T-helper 1 cell treated with Interleukin-12 subunit alpha and Interleukin-12 subunit beta and Interleukin-4 antibody, amounts not matched to agents 30 μg/mL and 1 μg/mL, for 36 hours (primary cell): ENCODE data around the gene TUT1.

Experiments used
- H3K27ac Mint-ChIP-seq: one replicate; pipeline ENCODE4 v1.8.0; 2021; ENCODE audit warnings: mild to moderate bottlenecking, mixed read lengths
- H3K27me3 Mint-ChIP-seq: one replicate; pipeline ENCODE4 v1.8.0; 2021; ENCODE audit warnings: low read depth, mixed read lengths
- H3K36me3 Mint-ChIP-seq: one replicate; pipeline ENCODE4 v1.8.0; 2021; ENCODE audit warnings: low read depth, mixed read lengths
- H3K4me1 Mint-ChIP-seq: one replicate; pipeline ENCODE4 v1.8.0; 2021; ENCODE audit warnings: low read depth, mixed read lengths
- H3K4me3 Mint-ChIP-seq: one replicate; pipeline ENCODE4 v1.8.0; 2021; ENCODE audit warnings: mild to moderate bottlenecking, moderate library complexity, mixed read lengths
- H3K9me3 Mint-ChIP-seq: one replicate; pipeline ENCODE4 v1.8.0; 2021; ENCODE audit warnings: mixed read lengths

The TUT1 gene

DNA sequence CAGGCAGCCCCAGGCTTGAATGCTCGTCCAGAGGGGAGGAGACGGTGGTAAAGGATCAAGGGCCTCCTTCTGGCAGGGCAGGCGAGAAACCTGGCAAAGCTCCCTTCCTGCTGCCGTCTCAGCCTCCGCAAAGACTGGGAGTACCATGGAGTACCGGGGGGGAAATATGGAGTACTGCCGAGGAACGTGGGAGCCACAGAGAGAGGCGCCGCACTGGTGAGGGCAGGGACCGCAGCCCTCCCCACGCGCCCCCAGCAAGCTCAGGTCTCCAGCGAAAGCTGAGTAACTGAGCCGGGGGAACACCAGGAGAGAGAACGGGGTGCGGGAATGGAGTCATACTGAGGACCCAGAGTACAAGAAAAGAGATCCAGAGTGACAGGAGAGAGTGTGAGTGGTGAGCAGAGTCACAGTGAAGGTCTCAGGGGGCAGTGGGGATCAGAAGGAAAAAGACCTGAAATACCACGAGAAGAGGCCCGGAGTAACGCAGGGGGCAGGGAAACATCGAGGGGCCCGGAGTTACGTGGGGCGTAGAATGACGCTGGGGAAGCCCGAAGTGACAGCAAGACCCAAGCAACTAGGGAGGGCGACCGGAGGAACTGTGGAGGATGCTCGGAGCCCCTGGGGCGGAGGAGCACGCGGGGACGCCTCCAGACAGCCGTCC lies 20.5 kb upstream of the TUT1 start:
- Mint-ChIP-seq H3K9me3 (no peaks in the 10 kb centered on the region), H3K4me3 (peak overlapping the region; percentile 93), H3K27me3 (no peaks in the 10 kb centered on the region), H3K27ac (peak overlapping the region; percentile 91), H3K36me3 (peaks cover 26% of the 10 kb centered on the region), H3K4me1 (peaks cover 41% of the 10 kb centered on the region)

- Mint-ChIP-seq H3K36me3 (peaks cover 30% of the 10 kb centered on the region), H3K9me3 (no peaks in the 10 kb centered on the region), H3K27me3 (no peaks in the 10 kb centered on the region), H3K27ac (peak overlapping the region; percentile 91), H3K4me3 (peak overlapping the region; percentile 93), H3K4me1 (peaks cover 43% of the 10 kb centered on the region)
Observed at GRCh38 chr11:62610814-62611704, 19.7 kb upstream of the TUT1 start.

GRCh38 chr11:62610403-62610802 lies 19.1 kb upstream of the TUT1 start:
- Mint-ChIP-seq H3K27me3 (no peaks in the 10 kb centered on the region), H3K4me3 (peak overlapping the region; percentile 78), H3K9me3 (no peaks in the 10 kb centered on the region), H3K36me3 (peaks cover 31% of the 10 kb centered on the region), H3K27ac (peak overlapping the region; percentile 75), H3K4me1 (peaks cover 43% of the 10 kb centered on the region)

- Mint-ChIP-seq H3K36me3 (peaks cover 31% of the 10 kb centered on the region), H3K27ac (no peak overlapping the region), H3K4me1 (peaks cover 36% of the 10 kb centered on the region), H3K27me3 (no peaks in the 10 kb centered on the region), H3K9me3 (no peaks in the 10 kb centered on the region), H3K4me3 (peak overlapping the region; percentile 37)
Observed at GRCh38 chr11:62608776-62609175, 17.5 kb upstream of the TUT1 start.

DNA sequence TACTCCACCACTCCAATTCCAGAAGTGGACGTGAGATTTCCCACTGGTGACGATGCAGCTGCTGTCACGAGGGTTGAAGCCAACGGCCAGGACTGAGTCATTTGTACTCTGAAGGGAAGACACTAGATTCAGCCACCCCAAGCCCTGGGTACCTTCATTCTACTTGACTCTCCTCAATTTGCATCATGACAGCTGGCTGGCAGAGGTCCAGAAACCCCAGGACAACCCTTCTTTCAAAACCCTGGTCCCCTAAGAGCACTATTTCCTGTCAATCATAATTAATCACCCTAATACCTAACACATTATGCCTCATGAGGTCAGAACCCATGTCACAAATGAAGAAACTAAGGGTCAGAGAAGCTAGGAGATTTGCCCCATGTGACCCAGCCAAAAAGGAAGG lies 16.4 kb upstream of the TUT1 start:
- Mint-ChIP-seq H3K9me3 (no peaks in the 10 kb centered on the region), H3K27ac (no peak overlapping the region), H3K4me1 (peaks cover 41% of the 10 kb centered on the region), H3K36me3 (peaks cover 37% of the 10 kb centered on the region), H3K27me3 (no peaks in the 10 kb centered on the region), H3K4me3 (no peak overlapping the region)

DNA sequence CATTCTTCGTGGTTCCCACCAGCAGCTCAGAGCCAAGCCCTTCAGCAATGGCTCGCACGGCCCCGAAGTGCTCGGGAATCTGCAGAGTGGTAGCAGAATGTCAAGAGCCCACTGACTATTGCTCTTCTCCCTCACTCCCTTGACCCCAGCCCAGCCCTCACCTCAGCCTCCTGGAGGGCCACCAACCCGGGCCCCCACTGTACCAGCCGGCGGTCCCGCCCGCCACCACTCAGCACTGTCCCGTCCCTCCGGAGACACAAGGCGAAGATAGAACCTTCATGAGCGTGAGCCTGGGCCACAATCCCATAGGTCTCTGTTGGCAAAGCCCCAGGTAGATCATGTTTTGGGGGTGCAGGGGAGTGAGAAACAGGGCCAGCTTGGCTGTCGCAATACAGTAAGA lies 14.6 kb upstream of the TUT1 start:
- Mint-ChIP-seq H3K27ac (no peak overlapping the region), H3K4me1 (peaks cover 43% of the 10 kb centered on the region), H3K4me3 (no peak overlapping the region), H3K27me3 (no peaks in the 10 kb centered on the region), H3K9me3 (no peaks in the 10 kb centered on the region), H3K36me3 (peaks cover 41% of the 10 kb centered on the region)

GRCh38 chr11:62605467-62605866 lies 14.1 kb upstream of the TUT1 start:
- Mint-ChIP-seq H3K27ac (no peak overlapping the region), H3K4me3 (no peak overlapping the region), H3K27me3 (no peaks in the 10 kb centered on the region), H3K9me3 (no peaks in the 10 kb centered on the region), H3K36me3 (peaks cover 42% of the 10 kb centered on the region), H3K4me1 (peaks cover 41% of the 10 kb centered on the region)

DNA sequence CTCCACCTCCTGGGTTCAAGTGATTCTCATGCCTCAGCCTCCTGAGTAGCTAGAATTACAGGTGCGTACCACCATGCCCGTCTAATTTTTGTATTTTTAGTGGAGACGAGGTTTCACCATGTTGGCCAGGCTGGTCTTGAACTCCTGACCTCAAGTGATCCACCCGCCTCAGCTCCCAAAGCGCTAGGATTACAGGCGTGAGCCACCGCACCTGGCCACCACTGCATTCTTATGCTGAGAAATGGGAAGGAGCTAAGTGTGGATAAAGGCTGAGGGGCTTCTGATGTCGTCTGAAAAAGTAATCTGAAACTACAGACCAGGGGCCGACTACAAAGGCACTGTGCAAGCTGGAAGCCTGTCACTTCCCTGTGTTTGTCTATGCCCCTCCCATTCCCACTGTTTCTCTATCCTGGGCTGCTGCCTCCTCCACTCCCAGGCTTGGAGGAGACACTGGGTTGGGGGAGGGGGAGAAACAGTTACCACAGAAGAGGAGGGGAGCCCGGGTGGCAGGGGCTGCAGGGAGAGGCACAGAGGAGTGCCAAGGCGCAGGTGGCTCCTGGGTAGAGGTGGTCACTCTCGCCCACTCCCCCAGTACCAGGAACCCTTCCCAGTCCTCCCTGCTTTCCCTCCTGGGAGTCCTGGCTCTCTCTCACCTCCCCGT lies 13.3 kb upstream of the TUT1 start:
- Mint-ChIP-seq H3K4me1 (peaks cover 44% of the 10 kb centered on the region), H3K27me3 (no peaks in the 10 kb centered on the region), H3K9me3 (no peaks in the 10 kb centered on the region), H3K36me3 (peaks cover 46% of the 10 kb centered on the region), H3K4me3 (no peak overlapping the region), H3K27ac (no peak overlapping the region)

DNA sequence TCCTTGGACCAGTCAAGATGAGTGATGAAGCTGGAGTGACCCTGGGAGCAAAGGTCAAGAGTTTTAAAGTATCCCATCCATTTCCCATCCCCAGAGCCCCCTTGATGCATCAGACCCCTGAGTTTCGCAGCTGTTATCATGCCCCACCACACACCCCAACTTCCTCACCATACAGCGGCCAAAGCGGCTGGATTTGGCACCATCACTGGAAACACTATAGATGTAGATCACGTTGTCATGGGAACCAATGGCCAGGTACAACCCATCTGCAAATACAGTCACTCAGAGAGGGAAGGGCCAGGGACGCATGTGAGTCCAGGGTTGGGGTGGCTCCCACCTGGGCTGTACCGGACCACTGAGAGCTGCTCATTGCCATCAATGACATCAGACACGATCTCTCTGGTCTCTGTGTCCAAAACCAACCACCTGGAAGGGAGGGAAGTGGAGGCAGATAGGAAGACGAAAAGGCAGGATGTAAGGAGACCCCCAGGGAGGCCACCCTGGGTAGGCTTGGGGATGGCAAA lies 12.5 kb upstream of the TUT1 start:
- Mint-ChIP-seq H3K4me3 (peak overlapping the region; percentile 33), H3K4me1 (peaks cover 44% of the 10 kb centered on the region), H3K27ac (no peak overlapping the region), H3K9me3 (no peaks in the 10 kb centered on the region), H3K36me3 (peaks cover 51% of the 10 kb centered on the region), H3K27me3 (no peaks in the 10 kb centered on the region)

DNA sequence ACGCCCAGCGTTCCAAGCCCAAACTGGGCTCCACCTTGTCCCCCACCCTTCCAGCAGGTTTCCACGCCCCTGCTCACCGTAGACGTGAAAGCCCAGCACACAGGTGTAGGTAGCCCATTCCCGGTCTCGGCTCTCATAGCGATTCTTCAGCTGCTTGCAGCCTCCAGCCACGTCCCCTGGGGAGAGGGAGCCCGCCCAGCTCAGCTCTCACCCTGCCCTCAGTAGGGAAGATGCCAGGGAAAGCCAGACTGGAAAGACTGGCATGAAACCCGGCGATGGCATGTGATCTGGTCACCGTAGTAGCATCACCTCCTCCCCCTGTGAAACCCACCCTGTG lies 11.7 kb upstream of the TUT1 start:
- Mint-ChIP-seq H3K4me3 (peak overlapping the region; percentile 33), H3K27ac (peak overlapping the region; percentile 71), H3K27me3 (no peaks in the 10 kb centered on the region), H3K36me3 (peaks cover 55% of the 10 kb centered on the region), H3K9me3 (no peaks in the 10 kb centered on the region), H3K4me1 (peaks cover 46% of the 10 kb centered on the region)

DNA sequence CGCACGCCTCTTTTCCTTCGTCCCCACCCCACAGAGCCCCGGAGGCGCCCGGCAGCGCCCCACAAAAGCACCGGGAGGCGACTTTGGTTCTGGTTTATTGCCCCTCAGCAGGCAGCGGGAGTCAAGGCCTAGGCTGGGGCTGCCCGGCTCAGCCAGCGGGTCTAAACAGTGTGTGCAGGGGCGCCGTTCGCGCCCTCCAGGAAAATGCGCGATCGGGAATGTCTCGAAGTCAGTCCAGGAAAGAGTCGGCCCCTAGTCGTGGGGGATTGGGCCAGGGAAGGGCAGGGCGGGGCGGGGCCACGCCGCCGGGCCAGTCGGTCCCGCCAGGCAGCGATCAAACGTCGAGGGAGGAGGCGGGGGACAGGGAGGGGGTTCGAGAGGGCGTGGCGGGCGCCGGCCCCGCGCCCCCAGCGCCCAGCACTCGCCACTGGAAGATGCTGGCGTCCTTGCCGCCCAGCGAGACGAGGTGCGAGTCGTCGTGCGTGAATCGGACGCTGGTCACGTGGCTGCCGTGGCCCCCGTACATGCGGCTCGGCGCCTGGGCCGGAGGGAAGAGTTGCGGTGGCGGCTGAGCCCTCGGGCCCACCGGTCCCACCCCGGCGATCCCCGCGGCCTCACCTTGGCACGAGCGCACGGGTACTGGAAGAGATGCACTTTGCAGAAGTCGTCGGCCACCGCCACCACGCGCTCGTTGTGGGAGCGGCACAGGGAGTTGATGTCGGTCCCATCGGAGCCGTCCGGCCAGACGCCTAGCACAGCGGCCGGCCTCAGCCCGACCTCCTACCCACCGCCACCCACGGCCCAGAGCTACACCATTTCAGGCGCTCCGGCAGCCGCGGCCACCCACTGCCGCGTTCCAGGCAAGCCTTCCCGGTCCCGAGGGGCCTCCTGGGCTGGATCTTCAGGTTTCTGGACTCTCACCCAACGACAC lies 11.1 kb upstream of the TUT1 start:
- Mint-ChIP-seq H3K27ac (peak overlapping the region; percentile 88), H3K9me3 (no peaks in the 10 kb centered on the region), H3K36me3 (peaks cover 56% of the 10 kb centered on the region), H3K27me3 (no peaks in the 10 kb centered on the region), H3K4me1 (peaks cover 43% of the 10 kb centered on the region), H3K4me3 (peak overlapping the region; percentile 89)

DNA sequence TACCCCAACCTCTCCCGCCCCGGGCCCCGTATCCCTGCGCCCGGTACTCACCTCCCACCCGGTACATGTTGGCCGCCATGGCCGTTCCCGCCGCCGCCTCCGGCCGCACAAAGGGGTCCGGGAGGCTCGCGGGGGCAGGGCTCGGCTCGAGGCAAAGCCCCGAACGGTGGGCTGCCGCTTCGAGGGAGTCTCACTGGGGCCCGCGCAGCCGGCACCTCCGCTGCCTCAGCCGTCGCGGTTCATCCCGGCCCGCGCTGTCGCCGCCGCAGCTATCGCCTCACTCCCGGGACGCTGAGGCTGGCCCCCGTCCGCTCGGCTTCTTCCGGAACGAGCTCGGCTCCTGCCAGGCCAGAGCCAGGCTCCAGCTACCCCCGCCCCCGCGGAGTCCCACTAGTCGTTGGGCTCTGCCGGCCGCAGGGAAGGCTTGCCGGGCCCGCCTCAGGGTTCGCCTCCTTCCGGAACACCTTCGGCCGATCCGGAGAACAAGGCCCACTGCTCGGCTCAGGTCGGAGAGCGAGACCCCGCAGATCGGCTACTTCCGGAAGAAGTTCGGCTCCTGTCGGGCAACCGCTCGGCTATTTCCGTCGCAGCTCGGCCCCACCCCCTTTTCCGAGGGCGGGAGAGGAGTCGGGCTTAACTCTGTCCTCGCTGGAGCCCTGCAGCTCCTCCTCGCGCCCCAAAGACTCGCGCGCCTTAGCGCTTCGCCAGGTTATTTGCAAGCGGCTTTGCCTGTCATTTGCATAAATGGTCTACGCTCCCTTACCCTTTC lies 10.2 kb upstream of the TUT1 start, which contains the start of gene MTA2:
Gene MTA2 (minus strand): TSS at position 494 of the 769 bp plus-strand sequence. CDS start 415 bp downstream, at position 79.
- Mint-ChIP-seq H3K4me1 (peaks cover 44% of the 10 kb centered on the region), H3K27ac (peak within 1 kb of the TSS; percentile 88), H3K36me3 (peaks cover 59% of the 10 kb centered on the region), H3K27me3 (no peaks in the 10 kb centered on the region), H3K4me3 (peak within 1 kb of the TSS; percentile 89), H3K9me3 (no peaks in the 10 kb centered on the region)

DNA sequence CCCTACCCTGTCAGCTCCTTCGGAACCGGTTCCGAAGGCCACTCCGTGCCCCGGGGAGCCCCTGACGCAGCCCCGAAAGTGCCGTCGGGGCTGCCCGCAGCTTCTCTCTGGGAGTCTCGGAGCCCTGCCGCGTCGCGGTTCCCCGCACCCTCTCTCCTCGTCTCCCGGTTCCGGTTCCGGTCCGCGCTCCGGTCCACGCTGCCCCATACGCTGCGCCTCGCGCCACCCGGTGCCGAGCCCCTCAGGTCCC lies 9.7 kb upstream of the TUT1 start:
- peaks cover 42% of the 10 kb centered on the region for H3K4me1 Mint-ChIP-seq

More for the DNA sequence above, 9.7 kb upstream of the TUT1 start:
- peak overlapping the region; percentile 89 for H3K4me3 Mint-ChIP-seq
- peaks cover 61% of the 10 kb centered on the region for H3K36me3 Mint-ChIP-seq
- no peaks in the 10 kb centered on the region for H3K9me3 Mint-ChIP-seq
- H3K27me3 Mint-ChIP-seq: no peaks in the 10 kb centered on the region
- H3K27ac Mint-ChIP-seq: peak overlapping the region; percentile 88
